ENCODE data around the gene THBS4.

The THBS4 gene

GRCh38 chr5:80129146-80129545, 94.0 kb downstream of the THBS4 start:
- H3K79me2 ChIP-seq (ENCODE audit: insufficient read depth, low read length), result no peaks in the 10 kb centered on the region
- no peak overlapping the region for H3K27ac ChIP-seq (ENCODE audit: low read depth, low read length)
- no peak overlapping the region for H3K4me3 ChIP-seq (ENCODE audit: insufficient read depth, low read length, poor library complexity, severe bottlenecking)
- no peaks in the 10 kb centered on the region for H3K9me2 ChIP-seq (replicated peaks; ENCODE audit: insufficient read depth, low read length)
- no peak overlapping the region for H3K4me2 ChIP-seq (ENCODE audit: low read depth, low read length, poor library complexity, severe bottlenecking)
- TF ChIP-seq CTCF (IDR thresholded peaks at IDR 0.05; ENCODE audit: insufficient read depth, low read length, poor library complexity, severe bottlenecking), result no peak
- no peak for TF ChIP-seq EZH2phosphoT487 (conservative IDR thresholded peaks at IDR 0.05; ENCODE audit: low read length)
- no peak overlapping the region for H2AFZ ChIP-seq (ENCODE audit: low read depth, low read length, severe bottlenecking)
- no peaks in the 10 kb centered on the region for H3K27me3 ChIP-seq (ENCODE audit: low read length)
- no peaks in the 10 kb centered on the region for H4K20me1 ChIP-seq (ENCODE audit: low read depth, low read length)
- no peaks in the 10 kb centered on the region for H3K9me3 ChIP-seq (ENCODE audit: insufficient read depth, low read length)
- H3K36me3 ChIP-seq (ENCODE audit: low read length), result no peaks in the 10 kb centered on the region
- H3F3A ChIP-seq (ENCODE audit: insufficient read depth), result peaks cover 4% of the 10 kb centered on the region; the same call in 1 of the 2 replicates
- H3K9ac ChIP-seq (ENCODE audit: low read length), result no peak overlapping the region
